Neural progenitor cell (in vitro differentiated cells): ENCODE data around the gene IFNA2. TPM values are rescaled to one million over a fixed set of nuclear protein-coding genes. Genes with fewer than 3 reads are reported as not detected.

Experiments used
- DNase-seq: peaks from one replicate; pipeline ENCODE4 v3.0.0-alpha.2; 2016; ENCODE audit warnings: low spot score
- H2AFZ ChIP-seq: fragments of 200-600 bp; sonication (generic); replicated peaks from 2 replicates; pipeline ENCODE4 v1.6.1; 2016; ENCODE audit warnings: antibody characterized with exemption
- H3F3A ChIP-seq: fragments of 200-600 bp; sonication (generic); 2 replicates; pipeline ENCODE4 v1.6.1; 2016; ENCODE audit warnings: antibody characterized with exemption, low read depth
- H3K27ac ChIP-seq: fragments of 200-600 bp; sonication (generic); 2 replicates; pipeline ENCODE4 v1.5.1; 2016; ENCODE audit warnings: mild to moderate bottlenecking
- H3K27me3 ChIP-seq: fragments of 200-600 bp; sonication (generic); 2 replicates; pipeline ENCODE4 v1.6.1; 2016; ENCODE audit warnings: mild to moderate bottlenecking, moderate library complexity
- H3K36me3 ChIP-seq: fragments of 200-600 bp; sonication (generic); 2 replicates; pipeline ENCODE4 v1.5.1; 2016
- H3K4me1 ChIP-seq: fragments of 200-600 bp; sonication (generic); 2 replicates; pipeline ENCODE4 v1.6.1; 2016; ENCODE audit warnings: mixed run types
- H3K4me2 ChIP-seq: fragments of 200-600 bp; sonication (generic); 2 replicates; pipeline ENCODE4 v1.6.1; 2016
- H3K4me3 ChIP-seq: fragments of 200-600 bp; sonication (generic); 2 replicates; pipeline ENCODE4 v1.5.1; 2016
- H3K79me2 ChIP-seq: fragments of 200-600 bp; sonication (generic); 2 replicates; pipeline ENCODE4 v1.6.1; 2016; ENCODE audit warnings: low read depth
- H3K9ac ChIP-seq: fragments of 200-600 bp; sonication (generic); 2 replicates; pipeline ENCODE4 v1.6.1; 2016
- H3K9me3 ChIP-seq: fragments of 200-600 bp; sonication (generic); 2 replicates; pipeline ENCODE4 v1.5.1; 2016; ENCODE audit warnings: low read depth
- H4K20me1 ChIP-seq: fragments of 200-600 bp; sonication (generic); 2 replicates; pipeline ENCODE4 v1.6.1; 2016; ENCODE audit warnings: low read depth
- H3K27ac Mint-ChIP-seq: 3 replicates; pipeline ENCODE4 v1.8.0; 2021; ENCODE audit warnings: mixed read lengths
- H3K27me3 Mint-ChIP-seq: 2 replicates; pipeline ENCODE4 v1.8.0; 2022; ENCODE audit warnings: low read depth, mild to moderate bottlenecking, inconsistent platforms, moderate library complexity, mixed read lengths; ENCODE audit not compliant: insufficient read depth
- H3K36me3 Mint-ChIP-seq: 3 replicates; pipeline ENCODE4 v1.8.0; 2021; ENCODE audit warnings: mixed read lengths
- H3K4me1 Mint-ChIP-seq: 3 replicates; pipeline ENCODE4 v1.8.0; 2021; ENCODE audit warnings: mixed read lengths
- H3K4me3 Mint-ChIP-seq: 3 replicates; pipeline ENCODE4 v1.8.0; 2021; ENCODE audit warnings: mild to moderate bottlenecking, moderate library complexity, mixed read lengths
- H3K9me3 Mint-ChIP-seq: 3 replicates; pipeline ENCODE4 v1.8.0; 2020; ENCODE audit warnings: mixed read lengths
- EZH2 ChIP-seq: fragments of 200-600 bp; sonication (generic); IDR thresholded peaks from 2 replicates; pipeline ENCODE4 v1.6.1; 2017; ENCODE audit warnings: antibody characterized with exemption, mild to moderate bottlenecking, moderate library complexity
- EZH2phosphoT487 ChIP-seq: fragments of 200-600 bp; sonication (generic); IDR thresholded peaks from 2 replicates; pipeline ENCODE4 v1.6.1; 2017; ENCODE audit warnings: antibody characterized with exemption
- total RNA-seq: library from RNA; depleted of rRNA; stranded (reverse); fragments of >200 nt; gene quantifications from 2 replicates; pipeline ENCODE4 v1.2.3, GENCODE V29; 2015; ENCODE audit warnings: low replicate concordance
- TF ChIP-seq, protein P1 (sequence below): fragments of 200-600 bp; sonication (generic); IDR thresholded peaks from 2 replicates; pipeline ENCODE4 v1.5.1; 2017; ENCODE audit warnings: antibody characterized with exemption, mild to moderate bottlenecking

Gene IFNA2
- total RNA-seq, 1 donor from 2014 or later = not detected

DNA sequence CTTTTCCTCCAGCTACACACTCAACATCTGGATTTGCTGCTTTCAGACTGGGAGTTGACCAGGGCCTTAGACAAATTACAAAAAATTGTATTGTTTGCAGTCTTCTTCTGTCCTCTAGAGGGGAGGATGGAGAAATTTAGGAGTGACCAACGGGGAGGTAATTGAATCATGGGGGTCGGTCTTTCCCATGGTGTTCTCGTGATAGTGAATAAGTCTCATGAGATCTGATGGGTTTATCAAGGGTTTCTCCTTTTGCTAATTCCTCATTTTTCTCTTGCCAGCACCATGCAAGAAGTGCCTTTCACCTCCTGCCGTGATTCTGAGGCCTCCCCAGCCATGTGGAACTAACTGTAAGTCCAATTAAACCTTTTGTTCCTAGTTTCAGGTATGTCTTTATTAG, 28.0 kb upstream of the IFNA2 start:
- H3K4me3 Mint-ChIP-seq = no peak overlapping the region
- no peak overlapping the region for H3K4me3 ChIP-seq

DNA sequence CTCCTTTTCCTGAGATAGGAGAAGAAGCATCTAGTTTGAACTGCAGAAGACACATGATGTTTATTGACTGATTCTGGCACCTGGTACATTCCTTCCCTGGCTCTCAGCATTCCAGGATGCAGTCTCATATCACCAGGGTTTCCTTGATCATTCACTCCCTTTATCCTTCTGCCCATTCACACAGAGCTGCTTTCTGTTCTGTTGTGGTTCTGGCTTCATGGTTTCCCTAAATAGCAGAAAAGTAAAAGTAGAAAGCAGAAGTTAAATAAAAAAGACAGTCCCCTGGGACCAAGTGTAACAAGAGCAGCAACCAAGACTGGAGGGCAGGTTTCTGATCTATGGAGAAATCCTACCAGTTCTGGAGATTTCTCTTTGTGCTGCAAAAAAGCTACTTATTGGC, 26.9 kb upstream of the IFNA2 start:
- H2AFZ ChIP-seq = no peak overlapping the region
- H3K9ac ChIP-seq = no peak overlapping the region
- no peaks in the 10 kb centered on the region for H3K36me3 Mint-ChIP-seq
- no peak for DNase-seq
- H3K36me3 ChIP-seq = no peaks in the 10 kb centered on the region
- H3K4me2 ChIP-seq = no peak overlapping the region
- H3K4me3 Mint-ChIP-seq = no peak overlapping the region
- no peak overlapping the region for H3K27ac ChIP-seq
- H3K27me3 Mint-ChIP-seq = no peaks in the 10 kb centered on the region
- peaks cover 18% of the 10 kb centered on the region for H3K4me1 Mint-ChIP-seq
- H3F3A ChIP-seq = no peaks in the 10 kb centered on the region
- H3K9me3 Mint-ChIP-seq = no peaks in the 10 kb centered on the region
- peaks cover 5% of the 10 kb centered on the region for H3K4me1 ChIP-seq
- H3K27ac Mint-ChIP-seq = no peak overlapping the region
- H4K20me1 ChIP-seq = no peaks in the 10 kb centered on the region
- H3K9me3 ChIP-seq = no peaks in the 10 kb centered on the region
- no peak overlapping the region for H3K4me3 ChIP-seq
- H3K79me2 ChIP-seq = no peaks in the 10 kb centered on the region
- H3K27me3 ChIP-seq = no peaks in the 10 kb centered on the region
- TF ChIP-seq EZH2 (no peak), EZH2phosphoT487 (no peak)
- TF ChIP-seq, protein P1, sequence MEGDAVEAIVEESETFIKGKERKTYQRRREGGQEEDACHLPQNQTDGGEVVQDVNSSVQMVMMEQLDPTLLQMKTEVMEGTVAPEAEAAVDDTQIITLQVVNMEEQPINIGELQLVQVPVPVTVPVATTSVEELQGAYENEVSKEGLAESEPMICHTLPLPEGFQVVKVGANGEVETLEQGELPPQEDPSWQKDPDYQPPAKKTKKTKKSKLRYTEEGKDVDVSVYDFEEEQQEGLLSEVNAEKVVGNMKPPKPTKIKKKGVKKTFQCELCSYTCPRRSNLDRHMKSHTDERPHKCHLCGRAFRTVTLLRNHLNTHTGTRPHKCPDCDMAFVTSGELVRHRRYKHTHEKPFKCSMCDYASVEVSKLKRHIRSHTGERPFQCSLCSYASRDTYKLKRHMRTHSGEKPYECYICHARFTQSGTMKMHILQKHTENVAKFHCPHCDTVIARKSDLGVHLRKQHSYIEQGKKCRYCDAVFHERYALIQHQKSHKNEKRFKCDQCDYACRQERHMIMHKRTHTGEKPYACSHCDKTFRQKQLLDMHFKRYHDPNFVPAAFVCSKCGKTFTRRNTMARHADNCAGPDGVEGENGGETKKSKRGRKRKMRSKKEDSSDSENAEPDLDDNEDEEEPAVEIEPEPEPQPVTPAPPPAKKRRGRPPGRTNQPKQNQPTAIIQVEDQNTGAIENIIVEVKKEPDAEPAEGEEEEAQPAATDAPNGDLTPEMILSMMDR = no peak

More for the DNA sequence above, 28.0 kb upstream of the IFNA2 start:
- H3K9me3 Mint-ChIP-seq = no peaks in the 10 kb centered on the region
- H3K4me1 Mint-ChIP-seq = peaks cover 18% of the 10 kb centered on the region
- no peak overlapping the region for H3K27ac ChIP-seq
- H3F3A ChIP-seq = no peaks in the 10 kb centered on the region
- H3K4me1 ChIP-seq = peaks cover 5% of the 10 kb centered on the region
- no peaks in the 10 kb centered on the region for H4K20me1 ChIP-seq
- no peak for DNase-seq
- H3K79me2 ChIP-seq = no peaks in the 10 kb centered on the region
- no peaks in the 10 kb centered on the region for H3K27me3 ChIP-seq
- TF ChIP-seq, protein P1 = no peak
- TF ChIP-seq EZH2 = no peak
- TF ChIP-seq EZH2phosphoT487 = no peak
- no peaks in the 10 kb centered on the region for H3K36me3 Mint-ChIP-seq
- no peaks in the 10 kb centered on the region for H3K36me3 ChIP-seq
- H3K9ac ChIP-seq = no peak overlapping the region
- no peaks in the 10 kb centered on the region for H3K9me3 ChIP-seq
- H3K27ac Mint-ChIP-seq = no peak overlapping the region
- H2AFZ ChIP-seq = no peak overlapping the region
- H3K27me3 Mint-ChIP-seq = no peaks in the 10 kb centered on the region
- no peak overlapping the region for H3K4me2 ChIP-seq

DNA sequence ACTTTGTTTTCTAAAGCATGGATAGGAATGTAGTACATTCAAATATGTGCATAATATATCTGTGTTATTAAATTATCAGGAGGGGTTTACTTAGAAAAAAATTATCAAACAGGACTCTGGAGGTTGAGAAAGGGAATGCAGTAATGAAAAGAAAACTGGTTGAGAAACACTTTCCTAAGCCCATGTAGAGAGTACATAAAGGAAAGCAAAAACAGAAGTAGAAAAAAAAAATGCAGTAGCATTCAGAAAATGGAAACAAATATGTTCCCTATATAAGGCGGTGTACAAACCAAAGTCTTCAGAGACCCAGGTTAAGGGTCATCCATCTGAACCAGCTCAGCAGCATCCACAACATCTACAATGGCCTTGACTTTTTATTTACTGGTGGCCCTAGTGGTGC, 23.6 kb upstream of the IFNA2 start, which contains the start of gene IFNA8:
Gene IFNA8, plus strand, starts transcription at position 301 of the 400 bp plus-strand sequence. Its CDS starts 60 bp downstream, at position 361.
- Histone ChIP-seq H2AFZ (no peak within 1 kb of the TSS), H4K20me1 (no peaks in the 10 kb centered on the region), H3K9me3 (no peaks in the 10 kb centered on the region), H3K27ac (no peak within 1 kb of the TSS), H3K27me3 (peaks cover 15% of the 10 kb centered on the region), H3K4me2 (no peak within 1 kb of the TSS), H3K9ac (no peak within 1 kb of the TSS), H3F3A (no peaks in the 10 kb centered on the region), H3K36me3 (no peaks in the 10 kb centered on the region), H3K79me2 (no peaks in the 10 kb centered on the region), H3K4me3 (no peak within 1 kb of the TSS), H3K4me1 (peaks cover 5% of the 10 kb centered on the region)
- no peaks in the 10 kb centered on the region for H3K27me3 Mint-ChIP-seq
- no peak for DNase-seq
- H3K4me3 Mint-ChIP-seq = no peak within 1 kb of the TSS
- H3K27ac Mint-ChIP-seq = no peak within 1 kb of the TSS
- no peaks in the 10 kb centered on the region for H3K9me3 Mint-ChIP-seq
- no peak for TF ChIP-seq EZH2
- TF ChIP-seq, protein P1 = no peak
- no peak for TF ChIP-seq EZH2phosphoT487
- no peaks in the 10 kb centered on the region for H3K36me3 Mint-ChIP-seq
- peaks cover 18% of the 10 kb centered on the region for H3K4me1 Mint-ChIP-seq
